HG03571 (cell line): Measurements from ENCODE around the gene IPPK.
"Not testable (repeated sequence)": the region's sequence is repeated elsewhere in the genome, so short reads cannot be mapped to it uniquely, and the experiment has no call there.

Experiments
- ATAC-seq: cut with Tn5 transposase; IDR thresholded peaks from one replicate; pipeline ENCODE4 v1.9.1; 2021; ENCODE audit not compliant: unreplicated experiment

The IPPK gene

GRCh38 chr9:92638621-92639101 lies 31.3 kb downstream of the IPPK start:
- no peak for ATAC-seq

DNA sequence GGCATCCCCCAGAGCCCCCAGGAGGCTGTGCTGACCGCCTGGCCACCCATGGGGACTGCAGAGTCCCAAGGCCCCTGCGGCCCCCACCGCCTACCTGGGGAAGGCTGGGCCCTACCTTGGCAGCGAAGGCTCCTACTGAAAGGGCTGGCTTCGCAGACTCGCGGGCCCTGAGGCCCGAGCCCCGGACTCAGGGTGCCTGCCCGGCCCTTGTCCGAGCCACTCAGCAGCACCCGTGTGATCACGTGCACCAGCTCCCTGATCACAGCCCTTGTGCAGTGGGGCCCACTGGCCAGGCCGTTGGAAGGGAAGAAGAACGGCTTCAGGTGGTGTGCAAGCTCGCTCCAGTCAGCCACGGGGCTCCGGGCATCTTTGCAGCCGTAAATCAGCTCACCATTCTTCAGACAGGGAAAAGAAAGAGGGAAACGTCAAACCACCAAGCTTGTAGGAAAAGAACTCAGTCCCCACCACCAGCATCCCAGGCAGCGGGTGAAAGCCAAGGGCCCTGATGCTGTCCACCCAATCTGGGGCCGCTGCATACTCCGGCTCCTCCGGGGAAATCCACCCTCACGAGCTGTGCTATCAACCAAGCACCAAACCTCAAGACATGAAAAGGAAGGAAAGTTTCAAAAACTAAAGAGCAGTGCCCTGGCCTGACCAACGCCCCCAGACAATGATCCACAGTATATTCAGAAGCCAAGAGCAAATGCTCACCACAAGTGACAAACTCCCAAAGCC lies 31.9 kb downstream of the IPPK start:
- ATAC-seq: no peak

- no peak for ATAC-seq
Measured at GRCh38 chr9:92637326-92637725, 32.6 kb downstream of the IPPK start.

GRCh38 chr9:92636627-92637026 lies 33.3 kb downstream of the IPPK start:
- no peak for ATAC-seq

DNA sequence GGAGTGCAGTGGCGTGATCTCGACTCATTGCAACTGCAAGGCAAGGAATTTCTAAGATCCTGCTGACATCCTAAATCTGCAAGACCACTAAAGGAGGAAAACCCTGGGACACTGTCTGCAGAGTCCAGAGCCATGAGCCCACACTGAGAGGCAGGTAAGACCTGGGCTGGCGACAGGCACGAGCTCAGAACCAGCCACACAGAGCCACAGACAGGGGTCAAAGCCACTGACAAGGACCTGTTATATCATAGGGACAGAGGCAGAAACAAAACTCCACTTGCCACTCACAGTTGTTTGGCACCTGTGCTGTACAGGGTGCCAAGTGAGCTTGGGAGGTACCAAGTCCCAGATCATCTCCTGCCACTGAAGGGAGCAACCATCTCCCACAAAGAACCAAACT lies 34.2 kb downstream of the IPPK start:
- ATAC-seq: no peak

- no peak for ATAC-seq
Measured at GRCh38 chr9:92634712-92635605, 35.0 kb downstream of the IPPK start.

GRCh38 chr9:92633614-92634278 lies 36.2 kb downstream of the IPPK start:
- ATAC-seq: no peak

GRCh38 chr9:92632641-92633040 lies 37.3 kb downstream of the IPPK start:
- ATAC-seq: no peak

- no peak for ATAC-seq
Measured at GRCh38 chr9:92631452-92632343, 38.2 kb downstream of the IPPK start.

- ATAC-seq: no peak
Measured at GRCh38 chr9:92627651-92628050, 42.3 kb downstream of the IPPK start.

DNA sequence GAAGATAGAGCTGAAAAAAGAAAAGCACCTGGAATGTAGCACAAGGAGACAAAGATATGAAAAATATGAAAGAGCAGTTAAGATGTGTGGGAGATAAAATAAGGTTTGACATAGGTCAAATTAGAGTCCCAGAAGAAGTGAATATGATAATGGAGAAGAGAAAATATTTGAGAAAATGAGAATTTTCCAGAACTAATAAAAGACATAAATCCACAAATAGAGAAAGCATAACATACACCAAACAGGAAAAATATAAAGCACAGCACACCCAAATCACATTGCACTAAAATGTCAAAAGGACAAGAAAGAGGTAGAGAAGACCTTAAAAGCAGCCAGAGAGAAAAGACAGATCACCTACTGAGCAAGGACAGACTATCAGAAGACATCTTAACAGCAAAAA lies 43.4 kb downstream of the IPPK start:
- no peak for ATAC-seq

GRCh38 chr9:92623936-92624335 lies 46.0 kb downstream of the IPPK start:
- ATAC-seq: not testable (repeated sequence)

DNA sequence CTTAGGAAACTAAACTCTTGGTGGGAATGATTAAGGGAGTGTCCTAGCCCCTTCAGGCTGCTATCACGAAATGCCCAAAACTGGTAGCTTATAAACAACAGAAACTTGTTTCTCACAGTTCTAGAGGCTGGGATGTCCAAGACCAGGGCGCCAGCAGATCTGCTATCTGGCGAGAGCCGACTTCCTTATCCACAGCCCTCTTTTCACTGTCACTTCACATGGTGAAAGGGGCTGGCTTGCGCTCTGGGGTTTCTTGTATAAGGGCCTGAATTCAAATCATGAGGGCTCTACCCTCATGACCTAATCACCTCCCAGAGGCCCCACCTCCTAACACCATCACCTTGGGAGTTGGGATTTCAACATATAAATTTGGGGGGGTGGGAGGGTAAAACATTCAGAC lies 49.1 kb downstream of the IPPK start:
- no peak for ATAC-seq

- ATAC-seq: no peak
Measured at GRCh38 chr9:92619601-92620300, 50.2 kb downstream of the IPPK start.

DNA sequence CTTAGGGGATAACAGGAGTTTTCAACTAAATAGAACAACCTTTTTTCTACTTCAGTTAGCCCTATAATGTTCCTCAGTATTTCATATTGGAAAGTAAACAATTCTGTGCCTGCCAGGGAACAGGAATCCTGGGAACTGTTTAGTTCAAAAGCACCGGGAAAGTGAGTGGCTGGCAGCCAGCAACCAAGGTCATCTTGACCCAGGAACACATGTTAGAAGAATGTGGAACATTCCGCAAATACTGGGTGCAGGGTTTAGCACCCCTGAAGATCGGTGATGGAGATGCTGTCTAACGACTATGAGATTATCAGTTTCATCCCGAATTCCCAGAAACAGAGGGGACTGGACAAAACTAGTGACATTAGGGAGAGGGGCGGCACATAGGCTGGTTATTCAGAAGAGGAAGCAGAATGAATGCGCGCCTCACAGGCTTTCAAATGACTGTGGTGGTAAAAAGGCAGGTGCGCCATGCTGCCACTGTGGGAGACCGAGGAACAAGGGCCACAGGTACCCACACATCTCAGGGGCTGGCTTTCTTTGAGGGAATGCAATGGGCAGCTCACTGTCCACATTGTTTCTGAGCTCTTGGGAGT lies 51.2 kb downstream of the IPPK start:
- no peak for ATAC-seq

DNA sequence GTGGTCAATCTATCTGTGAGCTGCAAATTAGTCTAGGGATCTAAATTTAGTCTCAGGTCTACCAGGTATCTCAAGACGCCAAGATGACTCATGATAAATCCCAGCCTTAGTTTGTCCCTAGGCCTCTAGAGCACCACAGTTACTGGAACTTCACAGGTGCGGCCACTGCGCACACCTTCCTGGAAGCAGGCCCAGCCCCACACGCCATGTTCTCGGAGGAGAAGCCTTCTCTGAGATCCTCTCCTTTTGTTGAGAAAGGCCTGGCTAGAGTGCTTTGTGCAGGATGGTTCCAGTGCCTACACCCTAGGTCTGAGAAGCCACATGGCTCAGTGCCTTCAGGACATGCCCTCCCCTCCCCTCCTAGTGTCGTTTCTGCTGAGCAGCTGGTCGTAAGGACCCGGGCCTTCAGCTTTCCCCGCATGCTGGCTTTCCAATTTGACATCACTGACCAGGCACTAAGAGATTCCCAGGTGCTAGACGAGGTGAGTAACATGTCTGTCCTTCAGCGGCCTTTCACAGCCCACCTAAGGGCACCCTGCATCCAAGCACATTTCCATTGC lies 51.9 kb downstream of the IPPK start:
- ATAC-seq: no peak

- ATAC-seq: no peak
Measured at GRCh38 chr9:92617195-92617813, 52.6 kb downstream of the IPPK start.

DNA sequence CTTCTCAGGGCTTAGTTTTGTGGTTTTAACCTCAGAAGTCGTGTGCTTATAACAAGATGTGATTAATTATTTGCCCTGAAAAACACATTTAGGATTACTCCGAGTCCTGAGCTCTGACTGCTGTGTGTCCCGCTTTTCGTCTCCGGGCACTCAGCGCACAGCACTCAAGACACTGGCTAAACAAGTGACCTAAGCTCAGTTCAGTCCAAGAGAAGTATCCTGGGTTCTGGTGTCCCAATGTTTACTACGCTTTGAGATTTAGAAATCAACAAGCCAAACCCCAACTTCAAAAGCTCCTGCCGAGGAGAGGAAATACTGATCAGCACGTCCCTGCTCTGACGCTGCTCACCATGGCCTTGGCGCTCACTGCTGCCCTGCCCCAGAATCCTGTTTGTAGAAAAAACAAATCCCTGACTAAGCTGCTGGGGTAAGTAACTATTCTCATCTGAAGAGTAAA lies 53.2 kb downstream of the IPPK start:
- ATAC-seq: no peak

DNA sequence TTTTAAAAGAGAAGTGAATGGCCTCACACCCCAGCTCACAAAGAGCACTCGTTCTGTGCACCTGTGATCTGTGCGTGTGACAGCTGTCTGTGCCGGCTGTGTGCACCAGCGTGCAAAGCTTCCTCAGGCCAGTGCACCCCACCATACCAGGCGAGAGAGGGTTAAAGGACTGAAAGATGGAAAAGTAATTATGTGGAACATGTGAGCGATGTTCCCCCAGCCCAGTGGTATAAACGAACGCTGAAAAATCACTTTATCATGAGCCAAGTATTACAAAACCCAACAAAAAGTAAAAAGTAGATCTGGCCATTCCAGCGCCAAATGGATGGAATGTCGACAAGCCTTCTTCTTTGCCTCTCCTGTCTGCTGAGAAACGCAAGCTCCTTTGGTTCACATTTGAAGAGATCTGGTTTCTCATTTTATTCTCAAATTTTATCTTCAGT lies 53.7 kb downstream of the IPPK start:
- ATAC-seq: no peak
